Stimulated activated CD4-positive, alpha-beta T cell treated with anti-CD3 and anti-CD28 coated beads, Interleukin-1b, Interleukin-23, amount 100 ng/mL, for 48 hours (primary cell): ENCODE data around the gene RASA4.
A peak's percentile ranks its signal among the peaks of the same experiment; 100 is the strongest.
"Not testable (repeated sequence)": the region's sequence is repeated elsewhere in the genome, so short reads cannot be mapped to it uniquely, and the experiment has no call there.

Experiments used
- DNase-seq: peaks from one replicate; pipeline ENCODE4 v3.0.0-alpha.2; 2020

Gene RASA4

GRCh38 chr7:102604431-102605145 is 12.0 kb downstream of the RASA4 start:
- DNase-seq: not testable (repeated sequence)

GRCh38 chr7:102602317-102602716 is 14.2 kb downstream of the RASA4 start:
- not testable (repeated sequence) for DNase-seq

- DNase-seq: not testable (repeated sequence)
These were observed 16.9 kb downstream of the RASA4 start for GRCh38 chr7:102599699-102600098.

- DNase-seq: not testable (repeated sequence)
These were observed 20.5 kb downstream of the RASA4 start for GRCh38 chr7:102596036-102596435.

- not testable (repeated sequence) for DNase-seq
These were observed 22.8 kb downstream of the RASA4 start for GRCh38 chr7:102593637-102594334.

GRCh38 chr7:102592477-102593019 is 24.0 kb downstream of the RASA4 start:
- peak; percentile 30 for DNase-seq

- DNase-seq: not testable (repeated sequence)
These were observed 26.7 kb downstream of the RASA4 start for GRCh38 chr7:102589857-102590256.

GRCh38 chr7:102583495-102583894 is 33.1 kb downstream of the RASA4 start:
- not testable (repeated sequence) for DNase-seq

- not testable (repeated sequence) for DNase-seq
These were observed 34.8 kb downstream of the RASA4 start for GRCh38 chr7:102581722-102582121.

- not testable (repeated sequence) for DNase-seq
These were observed 38.1 kb downstream of the RASA4 start for GRCh38 chr7:102578486-102578885.

GRCh38 chr7:102577315-102578240 is 39.0 kb downstream of the RASA4 start:
- not testable (repeated sequence) for DNase-seq

GRCh38 chr7:102576363-102576762 is 40.2 kb downstream of the RASA4 start:
- DNase-seq: not testable (repeated sequence)

- not testable (repeated sequence) for DNase-seq
These were observed 41.9 kb downstream of the RASA4 start for GRCh38 chr7:102574607-102575006.

GRCh38 chr7:102572261-102573239 is 44.0 kb downstream of the RASA4 start, which contains the start of gene POLR2J3:
Gene POLR2J3 (minus strand): TSS chr7:102572583. CDS start chr7:102572521, 62 bp downstream.
- DNase-seq: peak; percentile 100

- not testable (repeated sequence) for DNase-seq
These were observed 47.9 kb downstream of the RASA4 start for GRCh38 chr7:102568620-102569019.

- DNase-seq: not testable (repeated sequence)
These were observed 65.6 kb downstream of the RASA4 start, which contains the start of gene SPDYE2 for GRCh38 chr7:102550808-102551422. Gene SPDYE2 (plus strand): TSS chr7:102551226. CDS start chr7:102553256, 2,030 bp downstream.

- not testable (repeated sequence) for DNase-seq
These were observed 70.2 kb downstream of the RASA4 start for GRCh38 chr7:102546353-102546752.

- not testable (repeated sequence) for DNase-seq
These were observed 71.3 kb downstream of the RASA4 start for GRCh38 chr7:102545288-102545687.

- not testable (repeated sequence) for DNase-seq
These were observed 72.2 kb downstream of the RASA4 start for GRCh38 chr7:102544372-102544771.

GRCh38 chr7:102543596-102543995 is 73.0 kb downstream of the RASA4 start, which contains the start of gene UPK3BL2:
Gene UPK3BL2 (minus strand): TSS chr7:102543696. CDS start chr7:102543636, 60 bp downstream.
- not testable (repeated sequence) for DNase-seq
